Spleen (tissue), 7 donors: ENCODE results near the gene NCSTN.

Source experiments
- CTCF ChIP-seq, 11 experiments: fragments of 200-600 bp in 7 of 11; fragments of 450-650 bp in 4 of 11; sonication (generic) in 4 of 11; IDR thresholded peaks in 8 of 11; conservative IDR thresholded peaks in 3 of 11; 1 replicate in 7 of 11; 2 replicates in 4 of 11; pipeline versions ENCODE4 v1.4.0 to v1.8.0; 2016 to 2021; ENCODE audit warnings: antibody characterized with exemption in 11 of 11, inconsistent platforms in 4 of 11, mild to moderate bottlenecking in 1 of 11
- POLR2A ChIP-seq, 3 donors: fragments of 450-650 bp; IDR thresholded peaks; one replicate each; pipeline ENCODE4 v1.5.1; 2017; ENCODE audit warnings: antibody characterized with exemption in 3 of 3, mild to moderate bottlenecking in 1 of 3
- POLR2AphosphoS5 ChIP-seq, 3 donors: sonication (generic); formaldehyde crosslinking; IDR thresholded peaks; one replicate each; pipeline ENCODE4 v1.5.1; 2017; ENCODE audit warnings: antibody characterized with exemption in 3 of 3
- donor health status: DM: no; HTN: no; CAD: no; lungs with moderate emphysema.
- donor health status: DM: no; HTN: no; CAD: no.
- donor health status: DM: no; HTN: no; CAD: no.

DNA sequence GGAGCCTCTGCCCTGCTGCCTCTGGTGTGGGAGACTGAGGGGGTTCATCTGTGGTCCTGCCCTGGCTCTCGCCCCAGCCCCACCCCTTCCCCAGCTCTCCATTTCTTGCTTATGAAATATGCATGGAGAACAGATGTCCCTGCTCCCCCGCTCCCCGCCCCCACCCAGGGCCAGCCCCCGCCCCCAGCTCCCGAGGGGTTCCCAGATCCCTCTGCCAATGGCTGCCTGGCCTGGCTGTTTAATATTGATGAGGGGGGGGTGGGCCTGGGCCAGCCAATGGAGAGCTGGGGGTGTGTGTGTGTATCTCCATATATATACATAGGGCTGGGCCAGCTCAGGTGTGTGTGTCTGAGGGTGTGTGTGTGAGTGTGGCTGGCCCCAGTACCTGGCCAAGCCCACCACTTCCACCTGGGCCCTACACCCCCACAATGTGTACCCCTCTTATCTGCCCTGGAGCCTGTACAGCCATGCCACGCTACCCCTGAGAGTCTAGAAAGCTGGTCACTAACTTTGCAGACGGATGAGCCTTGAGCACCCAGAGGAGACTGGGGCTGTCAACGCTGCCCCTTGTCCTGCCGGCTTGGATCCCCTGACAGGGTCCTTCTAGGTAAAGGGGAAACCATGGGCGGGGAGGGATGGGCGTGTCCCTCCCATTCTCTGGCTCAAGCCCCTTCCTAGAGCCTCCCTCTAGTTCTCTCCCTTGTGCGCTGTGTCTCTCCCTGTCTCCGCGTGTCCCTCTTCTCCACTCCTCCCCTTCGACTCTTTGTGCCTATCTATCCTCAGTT, 23.7 kb downstream of the NCSTN start, which contains the start of gene NHLH1:
- TF ChIP-seq CTCF (IDR thresholded peaks at IDR 0.05 in 8 of 11, conservative IDR thresholded peaks at IDR 0.05 in 3 of 11), result no peak
- no peak for TF ChIP-seq POLR2AphosphoS5 (IDR thresholded peaks at IDR 0.05)
- no peak for TF ChIP-seq POLR2A (IDR thresholded peaks at IDR 0.05)
